Activated naive CD4-positive, alpha-beta T cell treated with anti-CD3 and anti-CD28 coated beads, Interleukin-2, amount 10 ng/mL, durations not matched to agents 7 days and 5 days (primary cell): ENCODE results near the gene SCML1.
"Not testable (repeated sequence)": the region's sequence is repeated elsewhere in the genome, so short reads cannot be mapped to it uniquely, and the experiment has no call there.

Experiments used
- CTCF ChIA-PET: fragments of 350-600 bp; sonication (Branson Sonifier 250); formaldehyde crosslinking; loops from one replicate; lab custom pipeline; 2021; ENCODE audit warnings: antibody characterized with exemption; lab: Charles Lee
- DNase-seq: peaks from one replicate; pipeline ENCODE4 v3.0.0-alpha.2; 2020
- H3K27ac Mint-ChIP-seq: one replicate; pipeline ENCODE4 v1.8.0; 2021; ENCODE audit warnings: mild to moderate bottlenecking, moderate library complexity, mixed read lengths
- H3K27me3 Mint-ChIP-seq: one replicate; pipeline ENCODE4 v1.8.0; 2021; ENCODE audit warnings: mild to moderate bottlenecking, mixed read lengths
- H3K36me3 Mint-ChIP-seq: one replicate; pipeline ENCODE4 v1.8.0; 2021; ENCODE audit warnings: mixed read lengths
- H3K4me1 Mint-ChIP-seq: one replicate; pipeline ENCODE4 v1.8.0; 2021; ENCODE audit warnings: mixed read lengths
- H3K4me3 Mint-ChIP-seq: one replicate; pipeline ENCODE4 v1.8.0; 2021; ENCODE audit warnings: mild to moderate bottlenecking, moderate library complexity, mixed read lengths
- H3K9me3 Mint-ChIP-seq: one replicate; pipeline ENCODE4 v1.8.0; 2021; ENCODE audit warnings: mixed read lengths

The SCML1 gene

GRCh38 chrX:17748684-17749083 lies 11.4 kb downstream of the SCML1 start:
- CTCF ChIA-PET, result no interaction called here
- H3K4me3 Mint-ChIP-seq, result no peak overlapping the region
- H3K4me1 Mint-ChIP-seq, result no peaks in the 10 kb centered on the region
- no peaks in the 10 kb centered on the region for H3K27me3 Mint-ChIP-seq
- no peaks in the 10 kb centered on the region for H3K9me3 Mint-ChIP-seq
- DNase-seq, result no peak
- H3K36me3 Mint-ChIP-seq, result peaks cover 2% of the 10 kb centered on the region
- no peak overlapping the region for H3K27ac Mint-ChIP-seq

- Mint-ChIP-seq H3K27ac (no peak overlapping the region), H3K9me3 (no peaks in the 10 kb centered on the region), H3K27me3 (no peaks in the 10 kb centered on the region), H3K36me3 (peaks cover 2% of the 10 kb centered on the region), H3K4me3 (no peak overlapping the region), H3K4me1 (no peaks in the 10 kb centered on the region)
- no peak for DNase-seq
- CTCF ChIA-PET, result no interaction called here
Observed at GRCh38 chrX:17750436-17750835, 13.1 kb downstream of the SCML1 start.

GRCh38 chrX:17758382-17758781 lies 21.1 kb downstream of the SCML1 start:
- CTCF ChIA-PET, result no interaction called here
- Mint-ChIP-seq H3K4me1 (peaks cover 11% of the 10 kb centered on the region), H3K27ac (no peak overlapping the region)

GRCh38 chrX:17759990-17760389 lies 22.7 kb downstream of the SCML1 start:
- H3K4me3 Mint-ChIP-seq, result no peak overlapping the region
- CTCF ChIA-PET, result interaction anchor here (0.6 kb wide), 1 partner anchor 617 kb away, joined by 3 read pairs; no protein-coding TSS in a partner anchor
- no peaks in the 10 kb centered on the region for H3K9me3 Mint-ChIP-seq
- H3K27me3 Mint-ChIP-seq, result no peaks in the 10 kb centered on the region
- H3K27ac Mint-ChIP-seq, result no peak overlapping the region
- no peak for DNase-seq
- peaks cover 11% of the 10 kb centered on the region for H3K4me1 Mint-ChIP-seq
- no peaks in the 10 kb centered on the region for H3K36me3 Mint-ChIP-seq

More at GRCh38 chrX:17758382-17758781, 21.1 kb downstream of the SCML1 start:
- H3K9me3 Mint-ChIP-seq, result no peaks in the 10 kb centered on the region
- no peak for DNase-seq
- H3K36me3 Mint-ChIP-seq, result no peaks in the 10 kb centered on the region
- no peak overlapping the region for H3K4me3 Mint-ChIP-seq
- H3K27me3 Mint-ChIP-seq, result no peaks in the 10 kb centered on the region

GRCh38 chrX:17767734-17768133 lies 30.4 kb downstream of the SCML1 start:
- H3K9me3 Mint-ChIP-seq, result no peaks in the 10 kb centered on the region
- H3K4me3 Mint-ChIP-seq, result no peak overlapping the region
- CTCF ChIA-PET, result no interaction called here
- no peaks in the 10 kb centered on the region for H3K27me3 Mint-ChIP-seq
- H3K4me1 Mint-ChIP-seq, result no peaks in the 10 kb centered on the region
- no peak for DNase-seq
- no peak overlapping the region for H3K27ac Mint-ChIP-seq
- H3K36me3 Mint-ChIP-seq, result no peaks in the 10 kb centered on the region

- no peaks in the 10 kb centered on the region for H3K36me3 Mint-ChIP-seq
- no peaks in the 10 kb centered on the region for H3K27me3 Mint-ChIP-seq
- no peaks in the 10 kb centered on the region for H3K9me3 Mint-ChIP-seq
- no peak overlapping the region for H3K27ac Mint-ChIP-seq
- H3K4me1 Mint-ChIP-seq, result no peaks in the 10 kb centered on the region
- CTCF ChIA-PET, result no interaction called here
- H3K4me3 Mint-ChIP-seq, result no peak overlapping the region
- no peak for DNase-seq
Observed at GRCh38 chrX:17768997-17769396, 31.7 kb downstream of the SCML1 start.

- no peaks in the 10 kb centered on the region for H3K4me1 Mint-ChIP-seq
- no peak overlapping the region for H3K27ac Mint-ChIP-seq
- no peaks in the 10 kb centered on the region for H3K27me3 Mint-ChIP-seq
- DNase-seq, result no peak
- H3K4me3 Mint-ChIP-seq, result no peak overlapping the region
- CTCF ChIA-PET, result no interaction called here
- no peaks in the 10 kb centered on the region for H3K9me3 Mint-ChIP-seq
- H3K36me3 Mint-ChIP-seq, result no peaks in the 10 kb centered on the region
Observed at GRCh38 chrX:17769701-17770269, 32.5 kb downstream of the SCML1 start.

GRCh38 chrX:17773221-17773876 lies 36.1 kb downstream of the SCML1 start:
- Mint-ChIP-seq H3K9me3 (no peaks in the 10 kb centered on the region), H3K27ac (no peak overlapping the region), H3K27me3 (no peaks in the 10 kb centered on the region), H3K36me3 (no peaks in the 10 kb centered on the region), H3K4me3 (no peak overlapping the region), H3K4me1 (peaks cover 11% of the 10 kb centered on the region)
- DNase-seq, result no peak
- CTCF ChIA-PET, result no interaction called here

- Mint-ChIP-seq H3K36me3 (no peaks in the 10 kb centered on the region), H3K27me3 (no peaks in the 10 kb centered on the region), H3K4me1 (peaks cover 15% of the 10 kb centered on the region), H3K27ac (no peak overlapping the region), H3K9me3 (no peaks in the 10 kb centered on the region), H3K4me3 (no peak overlapping the region)
- DNase-seq, result no peak
- CTCF ChIA-PET, result no interaction called here
Observed at GRCh38 chrX:17774053-17774452, 36.8 kb downstream of the SCML1 start.

- Mint-ChIP-seq H3K27me3 (no peaks in the 10 kb centered on the region), H3K4me1 (peaks cover 24% of the 10 kb centered on the region), H3K36me3 (peaks cover 2% of the 10 kb centered on the region), H3K4me3 (no peak overlapping the region), H3K27ac (peak overlapping the region; percentile 19), H3K9me3 (peaks cover 4% of the 10 kb centered on the region)
- CTCF ChIA-PET, result no interaction called here
- no peak for DNase-seq
Observed at GRCh38 chrX:17778997-17779396, 41.7 kb downstream of the SCML1 start.

- H3K9me3 Mint-ChIP-seq, result peaks cover 4% of the 10 kb centered on the region
- H3K36me3 Mint-ChIP-seq, result peaks cover 2% of the 10 kb centered on the region
- H3K4me1 Mint-ChIP-seq, result peaks cover 24% of the 10 kb centered on the region
- H3K27ac Mint-ChIP-seq, result peak overlapping the region; percentile 19
- CTCF ChIA-PET, result no interaction called here
- no peak overlapping the region for H3K4me3 Mint-ChIP-seq
- no peaks in the 10 kb centered on the region for H3K27me3 Mint-ChIP-seq
- no peak for DNase-seq
Observed at GRCh38 chrX:17779434-17779833, 42.1 kb downstream of the SCML1 start.

- Mint-ChIP-seq H3K4me1 (peaks cover 15% of the 10 kb centered on the region), H3K27ac (peak overlapping the region; percentile 55), H3K4me3 (peak overlapping the region; percentile 21)
- CTCF ChIA-PET, result interaction anchor here (0.7 kb wide), 1 partner anchor 1996 kb away, joined by 4 read pairs; no protein-coding TSS in a partner anchor
- not testable (repeated sequence) for H3K9me3 Mint-ChIP-seq, DNase-seq, H3K27me3 Mint-ChIP-seq, H3K36me3 Mint-ChIP-seq
Observed at GRCh38 chrX:17786554-17787347, 49.5 kb downstream of the SCML1 start.

GRCh38 chrX:17787557-17787956 lies 50.3 kb downstream of the SCML1 start:
- H3K9me3 Mint-ChIP-seq, result no peaks in the 10 kb centered on the region
- no peak overlapping the region for H3K4me3 Mint-ChIP-seq
- no peaks in the 10 kb centered on the region for H3K36me3 Mint-ChIP-seq
- peaks cover 9% of the 10 kb centered on the region for H3K27me3 Mint-ChIP-seq
- peaks cover 15% of the 10 kb centered on the region for H3K4me1 Mint-ChIP-seq
- no peak for DNase-seq
- H3K27ac Mint-ChIP-seq, result no peak overlapping the region
- CTCF ChIA-PET, result interaction anchor here (1.4 kb wide), 1 partner anchor 11 kb away, joined by 3 read pairs; no protein-coding TSS in a partner anchor

GRCh38 chrX:17788439-17788838 lies 51.1 kb downstream of the SCML1 start:
- CTCF ChIA-PET, result interaction anchor here (0.6 to 1.4 kb wide), 3 partner anchors 10 to 583 kb away, joined by 3 read pairs; no protein-coding TSS in a partner anchor
- H3K4me3 Mint-ChIP-seq, result no peak overlapping the region

More at GRCh38 chrX:17788439-17788838, 51.1 kb downstream of the SCML1 start:
- DNase-seq, result peak; percentile 46
- peaks cover 15% of the 10 kb centered on the region for H3K4me1 Mint-ChIP-seq
- no peak overlapping the region for H3K27ac Mint-ChIP-seq
- peaks cover 9% of the 10 kb centered on the region for H3K27me3 Mint-ChIP-seq
- H3K9me3 Mint-ChIP-seq, result no peaks in the 10 kb centered on the region
- H3K36me3 Mint-ChIP-seq, result no peaks in the 10 kb centered on the region
